ENCODE results near the gene ATP1B3.
"Not testable (repeated sequence)": the region's sequence is repeated elsewhere in the genome, so short reads cannot be mapped to it uniquely, and the experiment has no call there.

ATP1B3 gene

DNA sequence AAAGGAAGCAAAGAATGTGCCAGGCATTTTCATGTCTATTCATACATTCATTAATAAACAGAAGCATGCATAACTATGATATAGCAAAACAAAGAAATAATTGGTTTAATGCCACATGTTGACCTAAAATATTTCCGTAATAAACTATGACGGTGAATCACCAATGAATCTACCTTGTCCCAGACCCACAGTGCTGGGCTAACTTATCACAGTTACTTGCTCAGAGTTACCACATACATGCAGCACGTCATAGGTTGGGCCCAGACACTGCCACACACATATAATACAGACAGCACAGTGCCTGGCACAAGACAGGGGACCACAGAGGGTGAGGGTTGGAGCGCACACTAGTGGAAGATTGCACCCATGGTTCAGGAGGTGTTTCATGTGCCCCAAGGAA lies 86.9 kb downstream of the ATP1B3 start:
- no peak overlapping the region for H2AFZ ChIP-seq (ENCODE audit: low read length, unreplicated experiment)
- no peak overlapping the region for H3K27ac ChIP-seq (ENCODE audit: low read depth, low read length)
- H3K4me1 ChIP-seq (ENCODE audit: control insufficient read depth, insufficient read depth, low read length, unreplicated experiment): peaks cover 21% of the 10 kb centered on the region
- H3K27me3 ChIP-seq (ENCODE audit: insufficient read depth, low read length): no peaks in the 10 kb centered on the region
- no peaks in the 10 kb centered on the region for H3K79me2 ChIP-seq (ENCODE audit: control insufficient read depth, insufficient read depth, low read length, unreplicated experiment)
- H3K36me3 ChIP-seq (ENCODE audit: insufficient read depth, low read length): peaks cover 2% of the 10 kb centered on the region; the same call in 1 of the 2 replicates
- no peak overlapping the region for H3K4me3 ChIP-seq (ENCODE audit: low read depth, low read length)

- H2AFZ ChIP-seq (ENCODE audit: low read length, unreplicated experiment): no peak overlapping the region
- H3K27me3 ChIP-seq (ENCODE audit: insufficient read depth, low read length): no peaks in the 10 kb centered on the region
- H3K27ac ChIP-seq (ENCODE audit: low read depth, low read length): no peak overlapping the region
- H3K4me1 ChIP-seq (ENCODE audit: control insufficient read depth, insufficient read depth, low read length, unreplicated experiment): peaks cover 6% of the 10 kb centered on the region
- no peaks in the 10 kb centered on the region for H3K79me2 ChIP-seq (ENCODE audit: control insufficient read depth, insufficient read depth, low read length, unreplicated experiment)
- no peaks in the 10 kb centered on the region for H3K36me3 ChIP-seq (ENCODE audit: insufficient read depth, low read length)
- no peak overlapping the region for H3K4me3 ChIP-seq (ENCODE audit: low read depth, low read length)
These were observed 89.0 kb downstream of the ATP1B3 start for GRCh38 chr3:141965471-141965870.

GRCh38 chr3:141969711-141970110 lies 93.3 kb downstream of the ATP1B3 start:
- Histone ChIP-seq H3K36me3 (ENCODE audit: insufficient read depth, low read length) (0 out of 2 replicates have a peak, but pooled peaks cover 3% of the 10 kb centered on the region), H2AFZ (ENCODE audit: low read length, unreplicated experiment) (no peak overlapping the region), H3K4me3 (ENCODE audit: low read depth, low read length) (no peak overlapping the region), H3K4me1 (ENCODE audit: control insufficient read depth, insufficient read depth, low read length, unreplicated experiment) (no peaks in the 10 kb centered on the region), H3K27me3 (ENCODE audit: insufficient read depth, low read length) (no peaks in the 10 kb centered on the region), H3K27ac (ENCODE audit: low read depth, low read length) (no peak overlapping the region), H3K79me2 (ENCODE audit: control insufficient read depth, insufficient read depth, low read length, unreplicated experiment) (no peaks in the 10 kb centered on the region)

DNA sequence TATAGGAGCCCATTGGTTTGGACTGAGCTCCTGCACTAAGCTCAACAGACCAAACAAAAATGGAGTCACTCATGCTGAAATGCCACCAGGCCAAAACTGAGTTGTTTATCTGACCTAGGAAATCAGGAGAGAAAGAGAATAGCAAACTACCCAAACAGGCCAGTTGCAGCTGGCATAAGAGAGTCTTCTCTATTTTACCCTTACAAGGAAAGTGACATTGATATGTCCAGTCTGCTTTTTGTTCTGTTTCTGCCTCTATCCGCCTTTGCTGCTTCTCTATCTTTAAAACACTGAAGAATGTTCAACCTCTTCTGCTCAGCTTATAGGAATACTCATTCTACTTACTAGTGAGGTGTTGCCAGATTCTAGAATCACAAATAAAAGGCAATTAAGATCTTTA lies 95.1 kb downstream of the ATP1B3 start:
- H3K4me3 ChIP-seq (ENCODE audit: low read depth, low read length): no peak overlapping the region
- H3K36me3 ChIP-seq (ENCODE audit: insufficient read depth, low read length): 0 out of 2 replicates have a peak, but pooled peaks cover 3% of the 10 kb centered on the region
- H3K27me3 ChIP-seq (ENCODE audit: insufficient read depth, low read length): no peaks in the 10 kb centered on the region
- H3K27ac ChIP-seq (ENCODE audit: low read depth, low read length): no peak overlapping the region
- H2AFZ ChIP-seq (ENCODE audit: low read length, unreplicated experiment): no peak overlapping the region
- H3K79me2 ChIP-seq (ENCODE audit: control insufficient read depth, insufficient read depth, low read length, unreplicated experiment): no peaks in the 10 kb centered on the region
- no peaks in the 10 kb centered on the region for H3K4me1 ChIP-seq (ENCODE audit: control insufficient read depth, insufficient read depth, low read length, unreplicated experiment)

DNA sequence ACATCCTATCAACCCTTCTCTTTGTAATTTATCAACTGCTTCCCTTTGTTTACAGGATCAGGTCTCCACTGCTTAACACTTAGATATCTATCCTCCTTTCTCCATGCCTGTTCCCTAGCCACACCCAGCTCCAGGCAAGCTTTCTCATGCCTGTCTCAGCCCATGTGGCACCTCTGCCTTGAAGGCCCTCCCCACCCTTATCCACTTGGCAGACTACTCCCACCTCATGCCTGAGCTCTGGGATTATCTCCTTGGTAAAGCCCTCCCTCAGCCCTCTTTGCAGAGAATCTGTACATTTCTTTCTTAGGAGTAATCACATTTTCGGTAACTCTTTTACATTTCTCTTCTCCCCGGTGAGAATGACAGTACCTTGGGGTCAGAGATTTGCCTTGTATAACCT lies 96.0 kb downstream of the ATP1B3 start:
- Histone ChIP-seq H3K4me3 (ENCODE audit: low read depth, low read length) (no peak overlapping the region), H3K27ac (ENCODE audit: low read depth, low read length) (no peak overlapping the region), H3K79me2 (ENCODE audit: control insufficient read depth, insufficient read depth, low read length, unreplicated experiment) (no peaks in the 10 kb centered on the region), H3K4me1 (ENCODE audit: control insufficient read depth, insufficient read depth, low read length, unreplicated experiment) (no peaks in the 10 kb centered on the region), H3K27me3 (ENCODE audit: insufficient read depth, low read length) (no peaks in the 10 kb centered on the region), H3K36me3 (ENCODE audit: insufficient read depth, low read length) (0 out of 2 replicates have a peak, but pooled peaks cover 3% of the 10 kb centered on the region), H2AFZ (ENCODE audit: low read length, unreplicated experiment) (no peak overlapping the region)

DNA sequence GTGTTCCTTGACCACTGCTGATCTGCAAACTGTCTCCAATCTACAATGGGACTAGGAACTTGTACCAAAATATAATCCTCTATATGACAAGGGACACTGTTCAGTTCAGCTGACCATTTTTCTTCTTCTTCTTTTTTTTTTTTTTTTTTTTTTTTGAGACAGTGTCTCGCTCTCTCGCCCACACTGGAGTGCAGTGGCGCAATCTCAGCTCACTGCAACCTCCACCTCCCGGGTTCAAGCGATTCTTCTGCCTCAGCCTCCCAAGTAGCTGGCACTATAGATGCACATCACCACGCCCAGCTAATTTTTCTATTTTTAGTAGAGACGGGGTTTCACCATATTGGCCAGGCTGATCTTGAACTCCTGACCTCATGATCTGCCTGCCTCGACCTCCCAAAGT lies 98.3 kb downstream of the ATP1B3 start:
- H3K4me3 ChIP-seq (ENCODE audit: low read depth, low read length); H3K36me3 ChIP-seq (ENCODE audit: insufficient read depth, low read length); H3K27me3 ChIP-seq (ENCODE audit: insufficient read depth, low read length); H2AFZ ChIP-seq (ENCODE audit: low read length, unreplicated experiment); H3K4me1 ChIP-seq (ENCODE audit: control insufficient read depth, insufficient read depth, low read length, unreplicated experiment); H3K27ac ChIP-seq (ENCODE audit: low read depth, low read length); H3K79me2 ChIP-seq (ENCODE audit: control insufficient read depth, insufficient read depth, low read length, unreplicated experiment): not testable (repeated sequence)
